H54 (cell line): ENCODE measurements around the gene KRTAP5-3.
"Not testable (repeated sequence)": the region's sequence is repeated elsewhere in the genome, so short reads cannot be mapped to it uniquely, and the experiment has no call there.

Source experiments
- DNase-seq: peaks from one replicate; pipeline ENCODE4 v3.0.0; 2011; ENCODE audit warnings: low spot score, mixed read lengths; ENCODE audit not compliant: insufficient read length
- FAIRE-seq: peaks from 3 replicates; lab custom pipeline; 2011; peaks lifted over from hg19 to GRCh38; lab: Jason Lieb, UNC
- POLR2A ChIP-seq: IDR thresholded peaks from 2 replicates; pipeline ENCODE4 v1.6.1; 2011; ENCODE audit warnings: low read depth, mild to moderate bottlenecking, low read length

The KRTAP5-3 gene

GRCh38 chr11:1581976-1582375 lies 26.3 kb downstream of the KRTAP5-3 start:
- DNase-seq (no peak), FAIRE-seq (no peak)
- TF ChIP-seq POLR2A = no peak

- no peak for TF ChIP-seq POLR2A
These were observed 31.4 kb downstream of the KRTAP5-3 start for GRCh38 chr11:1576825-1577224.

DNA sequence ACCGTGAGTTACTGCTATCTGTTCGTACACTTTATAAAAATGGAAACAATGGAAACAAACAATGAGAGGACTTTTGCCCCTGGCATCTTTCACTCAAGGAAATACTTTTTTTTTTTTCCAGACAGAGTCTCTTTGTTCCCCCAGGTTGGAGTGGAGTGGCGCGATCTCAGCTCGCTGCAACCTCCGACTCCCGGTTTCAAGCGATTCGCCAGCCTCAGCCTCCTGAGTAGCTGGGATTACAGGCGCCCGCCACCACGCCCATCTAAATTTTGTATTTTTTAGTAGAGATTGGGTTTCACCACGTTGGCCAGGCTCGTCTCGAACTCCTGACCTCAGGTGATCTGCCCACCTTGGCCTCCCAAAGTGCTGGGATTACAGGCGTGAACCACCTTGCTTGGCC lies 32.5 kb downstream of the KRTAP5-3 start:
- DNase-seq, FAIRE-seq: not testable (repeated sequence)

More at GRCh38 chr11:1576825-1577224, 31.4 kb downstream of the KRTAP5-3 start:
- FAIRE-seq (no peak), DNase-seq (no peak)

DNA sequence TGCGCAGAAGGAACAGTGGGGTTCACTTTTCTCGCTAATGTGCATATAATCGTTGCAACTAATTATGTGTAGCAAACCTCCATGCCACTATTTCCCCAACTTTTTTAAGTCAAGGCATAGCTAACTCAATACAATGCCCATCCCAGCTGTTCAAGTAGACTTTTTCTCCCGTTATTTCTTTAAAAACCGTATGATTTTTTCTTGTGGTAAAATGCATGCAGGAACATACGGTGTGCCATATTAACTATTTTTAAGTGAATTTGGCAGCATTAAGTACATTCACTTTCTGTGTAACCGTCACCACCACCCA lies 33.4 kb downstream of the KRTAP5-3 start:
- TF ChIP-seq POLR2A = no peak
- FAIRE-seq (no peak), DNase-seq (no peak)

GRCh38 chr11:1574238-1574932 lies 33.9 kb downstream of the KRTAP5-3 start:
- DNase-seq (peak; percentile 75), FAIRE-seq (no peak)
- no peak for TF ChIP-seq POLR2A

GRCh38 chr11:1573903-1574237 lies 34.4 kb downstream of the KRTAP5-3 start:
- no peak for TF ChIP-seq POLR2A
- DNase-seq (peak; percentile 65), FAIRE-seq (no peak)

GRCh38 chr11:1573077-1573902 lies 35.0 kb downstream of the KRTAP5-3 start:
- DNase-seq = no peak
- FAIRE-seq = no peak
- TF ChIP-seq POLR2A = no peak

DNA sequence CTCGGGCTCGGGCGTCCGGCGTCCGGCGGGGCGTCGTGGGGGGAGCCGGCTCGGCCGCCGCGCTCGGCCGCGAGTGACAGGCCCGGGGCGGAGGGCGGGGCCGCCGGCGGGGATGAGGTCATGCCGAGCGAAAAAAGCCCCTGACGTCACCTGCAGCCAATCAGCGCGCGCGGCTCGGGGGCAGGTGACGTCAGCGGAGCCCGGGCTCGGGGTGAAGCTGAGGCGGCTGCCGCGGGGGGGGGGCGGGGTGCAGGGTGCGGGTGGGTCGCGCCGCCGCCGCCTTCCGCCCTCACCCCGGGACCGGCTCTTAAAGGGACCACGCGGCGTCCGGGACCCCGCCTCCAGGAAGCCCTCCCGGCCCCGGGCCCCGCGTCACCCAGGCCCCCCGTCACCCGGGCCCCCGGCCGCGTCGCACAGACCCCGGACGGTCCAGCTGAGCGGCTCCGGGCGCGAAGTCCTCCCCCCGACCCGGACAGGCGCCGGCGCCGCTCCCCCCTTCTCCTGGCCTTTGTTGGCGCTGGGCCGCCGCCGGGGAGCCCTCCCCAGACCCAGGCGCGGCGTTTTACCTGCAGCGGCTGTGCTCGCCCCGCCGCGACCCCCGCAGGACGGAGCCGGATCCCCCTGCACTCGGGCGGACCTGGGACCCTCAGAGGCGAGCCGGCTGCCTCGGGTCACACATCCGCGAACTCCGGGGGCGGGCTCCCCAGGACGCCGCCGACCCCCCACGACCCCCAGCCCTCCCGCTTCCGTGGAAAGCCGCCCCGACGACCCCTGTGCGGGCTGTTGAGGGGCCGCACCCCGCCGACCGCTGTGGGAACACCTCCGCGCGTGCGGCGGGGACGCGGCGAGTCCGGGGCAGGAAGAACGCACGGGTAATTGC lies 35.8 kb downstream of the KRTAP5-3 start, which contains the start of gene DUSP8:
TSS of gene DUSP8 (minus strand) at position 75 of the 880 bp plus-strand sequence. CDS start 6,445 bp downstream, outside the sequence.
- DNase-seq (peak; percentile 97), FAIRE-seq (no peak)
- peak; percentile 45; the same call in 1 of the 2 replicates for TF ChIP-seq POLR2A

- no peak for FAIRE-seq
- no peak for TF ChIP-seq POLR2A
- no peak for DNase-seq
These were observed 36.5 kb downstream of the KRTAP5-3 start for GRCh38 chr11:1571760-1572196.

GRCh38 chr11:1570896-1571759 lies 37.1 kb downstream of the KRTAP5-3 start:
- DNase-seq (no peak), FAIRE-seq (no peak)
- no peak for TF ChIP-seq POLR2A

DNA sequence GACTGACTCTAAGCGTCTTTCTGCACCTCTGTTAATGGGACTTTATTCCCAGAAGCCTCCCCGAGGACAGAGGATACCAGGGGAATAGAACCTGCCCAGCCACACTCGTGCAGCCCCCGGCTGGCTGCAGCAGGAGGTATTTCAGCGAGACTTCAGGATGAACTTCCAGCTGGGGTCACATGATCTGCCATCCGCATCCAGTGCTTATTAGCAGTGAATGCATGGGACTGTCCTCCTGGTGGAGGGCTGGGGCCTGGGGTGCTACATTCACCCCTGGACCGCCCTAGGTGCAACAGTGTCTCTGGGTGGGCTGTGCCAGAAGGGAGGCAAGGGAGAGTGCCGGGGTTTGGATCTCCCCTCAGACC lies 37.8 kb downstream of the KRTAP5-3 start:
- DNase-seq (no peak), FAIRE-seq (no peak)
- TF ChIP-seq POLR2A = no peak

DNA sequence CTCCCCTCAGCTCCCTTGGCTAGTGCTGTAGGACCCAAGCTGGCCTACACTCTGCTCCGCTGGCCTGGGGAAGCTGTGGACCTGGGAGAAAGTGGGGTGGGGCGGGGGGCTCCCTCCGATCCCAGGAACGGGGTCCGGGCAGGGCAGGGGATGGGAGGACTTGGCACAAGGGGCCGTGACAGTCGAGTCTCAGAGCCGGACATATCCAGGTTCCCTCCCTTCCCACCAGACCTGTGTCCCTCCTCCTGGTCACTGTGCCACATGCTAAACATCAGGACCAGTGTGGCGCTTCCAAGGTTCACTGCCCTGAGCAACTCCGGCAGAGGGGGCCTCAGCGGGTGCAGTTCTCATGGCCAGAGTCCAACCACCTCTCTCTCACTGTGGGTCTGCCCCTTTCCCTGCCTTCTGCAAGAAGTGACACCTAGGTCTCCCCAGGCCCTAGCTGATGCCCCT lies 38.2 kb downstream of the KRTAP5-3 start:
- no peak for DNase-seq
- no peak for FAIRE-seq
- TF ChIP-seq POLR2A = no peak

DNA sequence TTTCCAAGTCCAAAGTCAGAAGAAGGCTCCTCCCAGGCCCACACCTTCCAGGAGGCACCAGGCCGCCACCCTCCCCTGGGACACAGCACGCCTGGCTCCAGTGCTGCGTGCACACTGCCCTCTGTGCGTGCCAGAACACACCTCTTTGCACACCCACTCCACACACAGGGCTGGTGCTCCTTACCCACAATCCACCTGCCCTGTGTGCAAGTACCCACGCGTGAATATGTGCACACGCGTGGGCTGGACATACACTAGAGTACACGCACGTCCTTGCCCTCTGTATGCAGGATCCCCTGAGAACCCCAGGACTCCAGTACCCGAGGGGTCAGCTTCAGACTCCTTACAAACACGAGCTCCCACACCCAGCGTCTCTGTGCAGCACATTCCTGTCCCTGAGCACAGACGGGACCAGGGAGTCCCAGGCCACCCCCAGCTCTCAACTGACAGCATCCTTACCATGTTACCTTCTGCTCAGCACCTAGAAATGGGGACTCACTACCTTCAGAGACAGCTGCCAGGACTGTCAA lies 38.9 kb downstream of the KRTAP5-3 start:
- DNase-seq = no peak
- no peak for TF ChIP-seq POLR2A

More for the DNA sequence above, 38.9 kb downstream of the KRTAP5-3 start:
- FAIRE-seq = no peak
